ENCODE results near the gene PLAAT2.

DNA sequence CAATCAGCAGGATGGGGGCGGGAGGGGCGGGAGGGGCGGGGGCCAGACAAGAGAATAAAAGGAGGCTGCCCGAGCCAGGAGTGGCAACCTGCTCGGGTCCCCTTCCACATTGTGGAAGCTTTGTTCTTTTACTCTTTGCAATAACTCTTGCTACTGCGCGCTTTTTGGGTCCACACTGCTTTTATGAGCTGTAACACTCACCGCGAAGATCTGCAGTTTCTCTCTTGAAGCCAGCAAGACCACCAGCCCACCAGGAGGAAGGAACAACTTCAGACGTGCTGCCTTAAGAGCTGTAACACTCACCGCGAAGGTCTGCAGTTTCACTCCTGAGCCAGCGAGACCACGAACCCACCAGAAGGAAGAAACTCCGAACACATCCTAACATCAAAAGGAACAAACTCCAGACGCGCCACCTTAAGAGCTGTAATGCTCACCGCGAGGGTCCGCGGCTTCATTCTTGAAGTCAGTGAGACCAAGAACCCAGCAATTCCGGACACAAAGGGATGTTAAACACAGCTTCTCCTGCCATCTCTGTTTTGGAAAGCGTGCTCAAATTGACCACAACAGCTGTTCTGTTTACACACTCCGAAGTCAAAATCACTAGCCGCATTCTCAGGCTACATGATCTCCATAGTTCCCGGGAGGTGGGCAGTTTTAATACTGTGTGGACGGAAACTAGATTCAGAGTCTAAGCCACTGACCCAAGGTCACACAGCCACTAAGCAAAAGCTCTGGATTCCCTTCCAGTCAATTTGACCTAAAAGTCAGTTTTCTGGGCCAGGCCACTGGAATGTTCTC is 11.9 kb downstream of the PLAAT2 start:
- TF ChIP-seq EZH2 (IDR thresholded peaks at IDR 0.05; ENCODE audit: borderline replicate concordance, low read depth, low read length, poor library complexity, severe bottlenecking), result no peak
- TF ChIP-seq, protein P1, sequence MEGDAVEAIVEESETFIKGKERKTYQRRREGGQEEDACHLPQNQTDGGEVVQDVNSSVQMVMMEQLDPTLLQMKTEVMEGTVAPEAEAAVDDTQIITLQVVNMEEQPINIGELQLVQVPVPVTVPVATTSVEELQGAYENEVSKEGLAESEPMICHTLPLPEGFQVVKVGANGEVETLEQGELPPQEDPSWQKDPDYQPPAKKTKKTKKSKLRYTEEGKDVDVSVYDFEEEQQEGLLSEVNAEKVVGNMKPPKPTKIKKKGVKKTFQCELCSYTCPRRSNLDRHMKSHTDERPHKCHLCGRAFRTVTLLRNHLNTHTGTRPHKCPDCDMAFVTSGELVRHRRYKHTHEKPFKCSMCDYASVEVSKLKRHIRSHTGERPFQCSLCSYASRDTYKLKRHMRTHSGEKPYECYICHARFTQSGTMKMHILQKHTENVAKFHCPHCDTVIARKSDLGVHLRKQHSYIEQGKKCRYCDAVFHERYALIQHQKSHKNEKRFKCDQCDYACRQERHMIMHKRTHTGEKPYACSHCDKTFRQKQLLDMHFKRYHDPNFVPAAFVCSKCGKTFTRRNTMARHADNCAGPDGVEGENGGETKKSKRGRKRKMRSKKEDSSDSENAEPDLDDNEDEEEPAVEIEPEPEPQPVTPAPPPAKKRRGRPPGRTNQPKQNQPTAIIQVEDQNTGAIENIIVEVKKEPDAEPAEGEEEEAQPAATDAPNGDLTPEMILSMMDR (conservative IDR thresholded peaks at IDR 0.05; ENCODE audit: low read depth, low read length), result no peak
